Activated gamma-delta T cell (primary cell): ENCODE results near the gene GLIS2.

Experiments
- DNase-seq: peaks from one replicate; lab custom pipeline; 2025; lab: John Stamatoyannopoulos, UW

Gene GLIS2

GRCh38 chr16:4297480-4297879 is 18.4 kb upstream of the GLIS2 start:
- no peak for DNase-seq

- DNase-seq: no peak
Measured at GRCh38 chr16:4298761-4299522, 16.9 kb upstream of the GLIS2 start.

- DNase-seq: no peak
Measured at GRCh38 chr16:4301177-4301576, 14.7 kb upstream of the GLIS2 start.

- DNase-seq: no peak
Measured at GRCh38 chr16:4301968-4302367, 13.9 kb upstream of the GLIS2 start.

GRCh38 chr16:4303973-4304372 is 11.9 kb upstream of the GLIS2 start:
- no peak for DNase-seq

GRCh38 chr16:4306470-4307214 is 9.2 kb upstream of the GLIS2 start:
- peak; percentile 49 for DNase-seq

GRCh38 chr16:4307215-4308037 is 8.4 kb upstream of the GLIS2 start:
- peak; percentile 98 for DNase-seq

- no peak for DNase-seq
Measured at GRCh38 chr16:4309102-4309832, 6.6 kb upstream of the GLIS2 start.

- no peak for DNase-seq
Measured at GRCh38 chr16:4309833-4310266, 6.0 kb upstream of the GLIS2 start.

- no peak for DNase-seq
Measured at GRCh38 chr16:4313563-4314531, 2.0 kb upstream of the GLIS2 start.

- DNase-seq: no peak
Measured at GRCh38 chr16:4314532-4315185, 1.2 kb upstream of the GLIS2 start.

- DNase-seq: no peak
Measured at GRCh38 chr16:4316108-4316863, 419 bp downstream of the GLIS2 start.

GRCh38 chr16:4316864-4317531 is 1.1 kb downstream of the GLIS2 start:
- DNase-seq: no peak

- DNase-seq: no peak
Measured at GRCh38 chr16:4317532-4318450, 1.9 kb downstream of the GLIS2 start.

- no peak for DNase-seq
Measured at GRCh38 chr16:4318451-4318910, 2.6 kb downstream of the GLIS2 start.

- DNase-seq: no peak
Measured at GRCh38 chr16:4318967-4319366, 3.1 kb downstream of the GLIS2 start.
